HCT116 (cell line): ENCODE measurements around the gene RSRC1. TPM values are rescaled to one million over a fixed set of nuclear protein-coding genes. Genes with fewer than 3 reads are reported as not detected.

ENCODE experiments used
- ATAC-seq: fragments of 200-7000 bp; cut with Tn5 transposase; 2 replicates; pipeline ENCODE4 v1.9.1; 2020; ENCODE audit warnings: mild to moderate bottlenecking, moderate library complexity
- BruUV-seq: library from RNA; stranded (reverse); fragments of 400-500 nt; replicated peaks from 2 replicates; lab custom pipeline; 2021; lab: Mats Ljungman, UMichigan
- CTCF ChIA-PET: fragments of 300-600 bp; sonication (Branson Sonifier 250); formaldehyde crosslinking; loops from one replicate; lab custom pipeline; 2021; ENCODE audit warnings: antibody characterized with exemption; lab: Charles Lee
- POLR2A ChIA-PET: fragments of 300-600, 350-600 bp; sonication (Branson Sonifier 250); formaldehyde crosslinking; loops from one replicate; lab custom pipeline; 2021; ENCODE audit warnings: antibody characterized with exemption; lab: Charles Lee
- RAD21 ChIA-PET, 2 experiments: fragments of 300-600 bp; sonication (Branson Sonifier 250); formaldehyde crosslinking; loops; one replicate each; lab custom pipeline; 2023; ENCODE audit warnings: low total read pairs in 2 of 2; ENCODE audit not compliant: uncharacterized antibody in 2 of 2, unreplicated experiment in 2 of 2, low non-redundant PET in 1 of 2; lab: Charles Lee
- DNase-seq: peaks from one replicate; pipeline ENCODE4 v3.0.0-alpha.2; 2010; ENCODE audit warnings: low read depth, low spot score
- H2AFZ ChIP-seq: fragments of 200-600 bp; shearing (Covaris generic), sonication (generic); 2 replicates; pipeline ENCODE4 v1.6.1; 2017; ENCODE audit warnings: low read depth, mixed run types, mixed read lengths, antibody characterized with exemption, low read length; ENCODE audit not compliant: poor library complexity, severe bottlenecking
- H3K27ac ChIP-seq: 2 replicates; pipeline ENCODE4 v1.5.1; 2012; ENCODE audit warnings: low read depth, low read length
- H3K27me3 ChIP-seq: fragments of 200-600 bp; sonication (generic); 2 replicates; pipeline ENCODE4 v1.6.1; 2016; ENCODE audit warnings: mixed run types, low read length, mixed read lengths; ENCODE audit not compliant: insufficient read depth
- H3K36me3 ChIP-seq, 2 experiments: fragments of 200-500 bp in 1 of 2; fragments of 200-600 bp in 1 of 2; sonication (Bioruptor generic) in 1 of 2; sonication (generic) in 1 of 2; 2 replicates each; pipeline versions ENCODE4 v1.5.1 to v1.6.1; 2014 to 2016; ENCODE audit warnings: low read length in 2 of 2, inconsistent platforms in 1 of 2, mixed read lengths in 1 of 2, mixed run types in 1 of 2; ENCODE audit not compliant: insufficient read depth in 2 of 2, control insufficient read depth in 1 of 2
- H3K4me1 ChIP-seq, 2 experiments: fragments of 200-600 bp in 1 of 2; sonication (generic) in 1 of 2; 2 replicates each; pipeline versions ENCODE4 v1.5.1 to v1.6.1; 2012 to 2017; ENCODE audit warnings: low read length in 2 of 2, inconsistent platforms in 1 of 2, mild to moderate bottlenecking in 1 of 2, mixed read lengths in 1 of 2, mixed run types in 1 of 2, moderate library complexity in 1 of 2; ENCODE audit not compliant: insufficient read depth in 2 of 2, control insufficient read depth in 1 of 2
- H3K4me2 ChIP-seq: fragments of 200-600 bp; sonication (generic); 2 replicates; pipeline ENCODE4 v1.6.1; 2017; ENCODE audit warnings: mixed run types, low read length, mixed read lengths
- H3K4me3 ChIP-seq, 2 experiments: fragments of 200-600 bp in 1 of 2; sonication (generic) in 1 of 2; replicated peaks in 1 of 2; 2 replicates each; pipeline ENCODE4 v1.5.1; 2011 to 2016; ENCODE audit warnings: low read length in 2 of 2, control low read depth in 1 of 2, low read depth in 1 of 2, mild to moderate bottlenecking in 1 of 2, mixed read lengths in 1 of 2, mixed run types in 1 of 2
- H3K79me2 ChIP-seq: fragments of 200-600 bp; sonication (generic); 2 replicates; pipeline ENCODE4 v1.6.1; 2017; ENCODE audit warnings: mild to moderate bottlenecking, mixed run types, low read length, moderate library complexity, mixed read lengths; ENCODE audit not compliant: insufficient read depth
- H3K9ac ChIP-seq: fragments of 200-600 bp; sonication (generic); 2 replicates; pipeline ENCODE4 v1.6.1; 2016; ENCODE audit warnings: low read length, mixed read lengths
- H3K9me2 ChIP-seq: fragments of 200-600 bp; sonication (generic), shearing (Covaris generic); 2 replicates; pipeline ENCODE4 v1.6.1; 2017; ENCODE audit warnings: mixed run types, mild to moderate bottlenecking, moderate library complexity; ENCODE audit not compliant: insufficient read depth
- H3K9me3 ChIP-seq, 2 experiments: fragments of 200-500 bp in 1 of 2; fragments of 200-600 bp in 1 of 2; sonication (Bioruptor generic) in 1 of 2; sonication (generic) in 1 of 2; 2 replicates each; pipeline ENCODE4 v1.6.1; 2014 to 2017; ENCODE audit warnings: low read length in 2 of 2, mixed read lengths in 2 of 2, inconsistent platforms in 1 of 2, low read depth in 1 of 2, mild to moderate bottlenecking in 1 of 2, mixed run types in 1 of 2, moderate library complexity in 1 of 2; ENCODE audit not compliant: control insufficient read depth in 1 of 2, insufficient read depth in 1 of 2
- H4K20me1 ChIP-seq: fragments of 200-600 bp; sonication (generic), shearing (Covaris generic); 2 replicates; pipeline ENCODE4 v1.6.1; 2017; ENCODE audit warnings: mixed run types, mild to moderate bottlenecking, moderate library complexity; ENCODE audit not compliant: insufficient read depth
- CBX3 ChIP-seq: IDR thresholded peaks from 2 replicates; pipeline ENCODE4 v1.6.1; 2012; ENCODE audit warnings: low read depth
- CEBPB ChIP-seq: IDR thresholded peaks from 2 replicates; pipeline ENCODE4 v1.6.1; 2012; ENCODE audit warnings: low read depth
- EGR1 ChIP-seq: IDR thresholded peaks from 2 replicates; pipeline ENCODE4 v1.6.1; 2012; ENCODE audit warnings: low read depth
- ELF1 ChIP-seq: IDR thresholded peaks from 2 replicates; pipeline ENCODE4 v1.6.1; 2012; ENCODE audit warnings: low read depth, borderline replicate concordance
- EZH2 ChIP-seq: fragments of 200-600 bp; sonication (generic); IDR thresholded peaks from 2 replicates; pipeline ENCODE4 v1.6.1; 2017; ENCODE audit warnings: antibody characterized with exemption, mixed run types
- JUND ChIP-seq: IDR thresholded peaks from 2 replicates; pipeline ENCODE4 v1.6.1; 2012
- POLR2A ChIP-seq: IDR thresholded peaks from 2 replicates; pipeline ENCODE4 v1.7.0; 2011; ENCODE audit warnings: borderline replicate concordance; ENCODE audit not compliant: insufficient read depth, insufficient read length; ENCODE audit errors: extremely low read depth
- POLR2AphosphoS5 ChIP-seq: IDR thresholded peaks from 2 replicates; pipeline ENCODE4 v1.6.1; 2011; ENCODE audit warnings: mild to moderate bottlenecking, low read depth, low read length, moderate library complexity
- RAD21 ChIP-seq: IDR thresholded peaks from 2 replicates; pipeline ENCODE4 v1.6.1; 2012; ENCODE audit warnings: low read depth, mild to moderate bottlenecking
- SIN3A ChIP-seq: IDR thresholded peaks from 2 replicates; pipeline ENCODE4 v1.6.1; 2012; ENCODE audit warnings: low read depth
- SP1 ChIP-seq: IDR thresholded peaks from 2 replicates; pipeline ENCODE4 v1.6.1; 2012; ENCODE audit warnings: low read depth
- SRF ChIP-seq: IDR thresholded peaks from 2 replicates; pipeline ENCODE4 v1.6.1; 2012; ENCODE audit warnings: low read depth
- TCF7L2 ChIP-seq: IDR thresholded peaks from 2 replicates; pipeline ENCODE4 v1.7.0; 2011; ENCODE audit warnings: borderline replicate concordance, inconsistent platforms; ENCODE audit not compliant: insufficient read depth, insufficient read length; ENCODE audit errors: extremely low read depth
- ZBTB33 ChIP-seq: IDR thresholded peaks from 2 replicates; pipeline ENCODE4 v1.6.1; 2011; ENCODE audit warnings: mild to moderate bottlenecking, low read length, moderate library complexity; ENCODE audit not compliant: insufficient replicate concordance; ENCODE audit errors: extremely low read depth
- ZNF274 ChIP-seq: fragments of 200-500 bp; sonication (Bioruptor generic); IDR thresholded peaks from 2 replicates; pipeline ENCODE4 v1.6.1; 2014; ENCODE audit warnings: mild to moderate bottlenecking, low read depth, low read length, inconsistent platforms
- intact Hi-C: fragments of 100-400 bp; cut with micrococcal nuclease; formaldehyde crosslinking; loops from 2 replicates; pipeline ENCODE4 v1.10.0; 2022
- total RNA-seq: library from RNA; stranded (reverse); gene quantifications from one replicate; pipeline ENCODE4 v1.2.1, GENCODE V29; 2021; ENCODE audit not compliant: unreplicated experiment
- TF ChIP-seq, protein P1 (sequence below), 3 experiments: fragments of 200-600 bp in 1 of 3; sonication (generic) in 1 of 3; IDR thresholded peaks in 2 of 3; conservative IDR thresholded peaks in 1 of 3; 2 replicates each; pipeline ENCODE4 v1.5.1; 2012 to 2017; ENCODE audit warnings: low read depth in 2 of 3, low read length in 2 of 3, antibody characterized with exemption in 1 of 3, borderline replicate concordance in 1 of 3, control low read depth in 1 of 3, mild to moderate bottlenecking in 1 of 3, mixed read lengths in 1 of 3, mixed run types in 1 of 3, moderate library complexity in 1 of 3; ENCODE audit not compliant: insufficient read depth in 1 of 3
- TF ChIP-seq, protein P2 (sequence below): IDR thresholded peaks from 2 replicates; pipeline ENCODE4 v1.6.1; 2012

RSRC1 gene
- total RNA-seq, 1 experiment from 2014 or later: 37.1 TPM

DNA sequence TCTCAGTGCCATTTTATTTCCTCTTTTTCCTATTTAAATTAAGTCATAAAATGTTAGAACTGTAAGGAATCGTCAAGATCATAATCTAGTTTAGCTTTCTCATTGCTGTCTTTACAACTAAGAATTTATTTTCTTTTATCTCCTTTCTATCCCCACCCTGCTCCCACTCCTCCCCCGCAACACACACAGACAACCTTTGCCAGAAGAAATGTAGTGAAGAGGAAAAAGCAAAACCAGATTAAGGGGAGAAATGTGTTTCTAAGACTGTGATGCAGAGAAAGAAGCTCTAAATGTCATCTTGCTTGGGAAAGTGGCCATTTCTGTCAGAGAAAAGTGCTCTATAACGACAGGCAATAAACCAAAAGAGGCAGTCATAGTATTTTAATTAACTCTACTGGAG is 382.8 kb downstream of the RSRC1 start:
- Histone ChIP-seq H3K27me3 (no peaks in the 10 kb centered on the region), H3K9me3 (no peaks in the 10 kb centered on the region), H2AFZ (no peak overlapping the region), H3K9me2 (no peaks in the 10 kb centered on the region), H3K79me2 (no peaks in the 10 kb centered on the region), H3K4me1 (no peaks in the 10 kb centered on the region), H3K4me2 (no peak overlapping the region), H3K9ac (no peak overlapping the region), H3K27ac (no peak overlapping the region), H3K36me3 (no peaks in the 10 kb centered on the region), H4K20me1 (no peaks in the 10 kb centered on the region), H3K4me3 (no peak overlapping the region)
- CTCF ChIA-PET: no interaction called here
- RAD21 ChIA-PET: no interaction called here
- no TSS peak for BruUV-seq
- TF ChIP-seq CEBPB: no peak
- no peak for TF ChIP-seq SRF
- no peak for TF ChIP-seq EGR1
- TF ChIP-seq TCF7L2: no peak
- TF ChIP-seq EZH2: no peak
- TF ChIP-seq SP1: no peak
- no peak for TF ChIP-seq RAD21
- no peak for TF ChIP-seq ZBTB33
- TF ChIP-seq POLR2AphosphoS5: no peak
- no peak for TF ChIP-seq ELF1
- no peak for TF ChIP-seq SIN3A
- TF ChIP-seq ZNF274: no peak
- TF ChIP-seq CBX3: no peak
- TF ChIP-seq JUND: no peak
- TF ChIP-seq, protein P1, sequence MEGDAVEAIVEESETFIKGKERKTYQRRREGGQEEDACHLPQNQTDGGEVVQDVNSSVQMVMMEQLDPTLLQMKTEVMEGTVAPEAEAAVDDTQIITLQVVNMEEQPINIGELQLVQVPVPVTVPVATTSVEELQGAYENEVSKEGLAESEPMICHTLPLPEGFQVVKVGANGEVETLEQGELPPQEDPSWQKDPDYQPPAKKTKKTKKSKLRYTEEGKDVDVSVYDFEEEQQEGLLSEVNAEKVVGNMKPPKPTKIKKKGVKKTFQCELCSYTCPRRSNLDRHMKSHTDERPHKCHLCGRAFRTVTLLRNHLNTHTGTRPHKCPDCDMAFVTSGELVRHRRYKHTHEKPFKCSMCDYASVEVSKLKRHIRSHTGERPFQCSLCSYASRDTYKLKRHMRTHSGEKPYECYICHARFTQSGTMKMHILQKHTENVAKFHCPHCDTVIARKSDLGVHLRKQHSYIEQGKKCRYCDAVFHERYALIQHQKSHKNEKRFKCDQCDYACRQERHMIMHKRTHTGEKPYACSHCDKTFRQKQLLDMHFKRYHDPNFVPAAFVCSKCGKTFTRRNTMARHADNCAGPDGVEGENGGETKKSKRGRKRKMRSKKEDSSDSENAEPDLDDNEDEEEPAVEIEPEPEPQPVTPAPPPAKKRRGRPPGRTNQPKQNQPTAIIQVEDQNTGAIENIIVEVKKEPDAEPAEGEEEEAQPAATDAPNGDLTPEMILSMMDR (IDR thresholded peaks at IDR 0.05 in 2 of 3, conservative IDR thresholded peaks at IDR 0.05 in 1 of 3; ENCODE audit: borderline replicate concordance in 1 of 3, insufficient read depth in 1 of 3, low read depth in 2 of 3, low read length in 2 of 3): no peak
- TF ChIP-seq, protein P2, sequence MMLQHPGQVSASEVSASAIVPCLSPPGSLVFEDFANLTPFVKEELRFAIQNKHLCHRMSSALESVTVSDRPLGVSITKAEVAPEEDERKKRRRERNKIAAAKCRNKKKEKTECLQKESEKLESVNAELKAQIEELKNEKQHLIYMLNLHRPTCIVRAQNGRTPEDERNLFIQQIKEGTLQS: no peak
- no peak for TF ChIP-seq POLR2A
- DNase-seq (no peak), ATAC-seq (no peak)
- POLR2A ChIA-PET: no interaction called here
- intact Hi-C loops: no loop called here
